Gastroesophageal sphincter (tissue), 4 donors: ENCODE results near the gene NT5DC1. TPM values are rescaled to one million over a fixed set of nuclear protein-coding genes. Genes with fewer than 3 reads are reported as not detected.

Experiments used
- ATAC-seq: fragments of 150-250 bp; one replicate; pipeline ENCODE4 v1.9.1; 2016; ENCODE audit warnings: mild to moderate bottlenecking, moderate library complexity
- H3K27ac ChIP-seq, 4 donors: fragments of 200-600 bp; sonication (generic) in 3 of 4; 1 replicate in 3 of 4; 2 replicates in 1 of 4; pipeline ENCODE4 v1.5.1; 2016 to 2019
- H3K27me3 ChIP-seq: fragments of 200-600 bp; sonication (generic); one replicate; pipeline ENCODE4 v1.5.1; 2019
- H3K36me3 ChIP-seq, 2 donors: fragments of 200-600 bp; sonication (generic); one replicate each; pipeline ENCODE4 v1.5.1; 2019; ENCODE audit warnings: control low read depth in 1 of 2
- H3K4me1 ChIP-seq, 3 donors: fragments of 200-600 bp; sonication (generic); 1 replicate in 2 of 3; 2 replicates in 1 of 3; pipeline ENCODE4 v1.5.1; 2016 to 2019; ENCODE audit warnings: control low read depth in 2 of 3
- H3K4me3 ChIP-seq, 2 donors: fragments of 200-600 bp; sonication (generic); one replicate each; pipeline ENCODE4 v1.5.1; 2019; ENCODE audit warnings: mild to moderate bottlenecking in 1 of 2, moderate library complexity in 1 of 2
- H3K9me3 ChIP-seq, 3 donors: fragments of 200-600 bp; sonication (generic); one replicate each; pipeline ENCODE4 v1.5.1; 2017 to 2019; ENCODE audit warnings: control low read depth in 2 of 3
- EP300 ChIP-seq: sonication (generic); formaldehyde crosslinking; IDR thresholded peaks from one replicate; pipeline ENCODE4 v1.6.1; 2017; ENCODE audit warnings: antibody characterized with exemption, mild to moderate bottlenecking
- POLR2A ChIP-seq, 2 donors: fragments of 450-650 bp; IDR thresholded peaks; one replicate each; pipeline ENCODE4 v1.6.1; 2017; ENCODE audit warnings: antibody characterized with exemption in 2 of 2, mild to moderate bottlenecking in 2 of 2, moderate library complexity in 1 of 2
- POLR2AphosphoS5 ChIP-seq: sonication (generic); formaldehyde crosslinking; IDR thresholded peaks from one replicate; pipeline ENCODE4 v1.6.1; 2017; ENCODE audit warnings: antibody characterized with exemption
- WGBS, 2 donors: methylation state at CpG; one replicate each; pipeline ENCODE4 v1.1.5; 2018; ENCODE audit warnings: low coverage in 1 of 2; 5-methylcytosine and 5-hydroxymethylcytosine counted together
- total RNA-seq, 4 donors: library from RNA; depleted of rRNA; stranded (reverse); fragments of >200 nt; gene quantifications; one replicate each; pipeline ENCODE4 v1.1.0, GENCODE V29; 2016
- TF ChIP-seq, protein P1 (sequence below), 4 experiments: fragments of 200-600 bp in 2 of 4; fragments of 450-650 bp in 2 of 4; sonication (generic) in 1 of 4; IDR thresholded peaks; one replicate each; pipeline ENCODE4 v1.5.1; 2017 to 2019; ENCODE audit warnings: antibody characterized with exemption in 4 of 4, mild to moderate bottlenecking in 2 of 4, moderate library complexity in 2 of 4

The NT5DC1 gene
- total RNA-seq, 4 donors from 2014 or later = 7.1 to 17.4 (median 12.6) TPM

DNA sequence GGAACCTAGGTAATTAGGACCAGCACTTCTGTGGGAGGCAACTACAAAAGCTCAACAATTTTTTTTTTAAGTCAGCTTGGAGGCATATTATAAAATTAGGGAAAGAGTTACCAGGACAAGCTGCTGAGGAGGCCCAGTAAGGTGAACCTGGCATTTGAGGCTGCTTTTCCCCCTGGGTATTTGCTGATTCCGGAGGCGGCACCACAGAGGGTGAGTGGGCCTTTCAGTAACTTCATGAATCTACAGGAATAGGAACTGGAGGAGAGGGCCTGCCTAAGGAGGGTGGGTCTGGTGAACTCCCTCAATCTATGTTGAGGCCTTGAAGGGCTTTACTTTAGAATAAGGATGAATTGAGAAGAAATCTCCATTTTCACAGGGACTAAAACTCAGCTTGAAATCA is 138.6 kb downstream of the NT5DC1 start:
- TF ChIP-seq, protein P1, sequence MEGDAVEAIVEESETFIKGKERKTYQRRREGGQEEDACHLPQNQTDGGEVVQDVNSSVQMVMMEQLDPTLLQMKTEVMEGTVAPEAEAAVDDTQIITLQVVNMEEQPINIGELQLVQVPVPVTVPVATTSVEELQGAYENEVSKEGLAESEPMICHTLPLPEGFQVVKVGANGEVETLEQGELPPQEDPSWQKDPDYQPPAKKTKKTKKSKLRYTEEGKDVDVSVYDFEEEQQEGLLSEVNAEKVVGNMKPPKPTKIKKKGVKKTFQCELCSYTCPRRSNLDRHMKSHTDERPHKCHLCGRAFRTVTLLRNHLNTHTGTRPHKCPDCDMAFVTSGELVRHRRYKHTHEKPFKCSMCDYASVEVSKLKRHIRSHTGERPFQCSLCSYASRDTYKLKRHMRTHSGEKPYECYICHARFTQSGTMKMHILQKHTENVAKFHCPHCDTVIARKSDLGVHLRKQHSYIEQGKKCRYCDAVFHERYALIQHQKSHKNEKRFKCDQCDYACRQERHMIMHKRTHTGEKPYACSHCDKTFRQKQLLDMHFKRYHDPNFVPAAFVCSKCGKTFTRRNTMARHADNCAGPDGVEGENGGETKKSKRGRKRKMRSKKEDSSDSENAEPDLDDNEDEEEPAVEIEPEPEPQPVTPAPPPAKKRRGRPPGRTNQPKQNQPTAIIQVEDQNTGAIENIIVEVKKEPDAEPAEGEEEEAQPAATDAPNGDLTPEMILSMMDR (IDR thresholded peaks at IDR 0.05) = no peak
- TF ChIP-seq EP300 (no peak), POLR2A (IDR thresholded peaks at IDR 0.05) (no peak), POLR2AphosphoS5 (no peak)
- H3K9me3 ChIP-seq = no peaks in the 10 kb centered on the region
- peaks cover 0 to 26% of the 10 kb centered on the region in 2 donors for H3K36me3 ChIP-seq
- H3K4me3 ChIP-seq = no peak overlapping the region
- 100% methylated on average over 1 of the region's 2 CpGs; no CpG with 5 or more reads in 1 of the 2 donors for WGBS, 2 donors
- no peaks in the 10 kb centered on the region for H3K4me1 ChIP-seq
- no peak overlapping the region for H3K27ac ChIP-seq
- H3K27me3 ChIP-seq = no peaks in the 10 kb centered on the region
- ATAC-seq = no peak

DNA sequence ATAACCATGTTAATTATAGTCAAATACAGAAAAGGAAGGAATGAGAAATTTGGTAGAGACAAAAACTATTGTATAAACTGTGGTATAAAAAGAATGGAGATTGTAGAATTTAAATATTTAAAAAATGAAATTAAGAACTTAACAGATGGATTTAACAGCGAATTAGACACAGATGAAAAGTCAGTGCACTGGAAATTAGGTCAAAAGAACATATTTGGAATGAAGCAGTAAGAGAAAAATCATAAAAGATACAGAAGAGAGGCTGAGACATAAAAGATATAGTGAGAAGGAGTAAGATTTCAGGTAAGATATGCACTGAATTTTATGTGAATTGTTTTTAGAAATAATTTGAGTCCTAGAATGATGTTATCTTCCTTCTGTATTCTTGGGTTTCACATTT is 139.2 kb downstream of the NT5DC1 start:
- no peaks in the 10 kb centered on the region for H3K4me1 ChIP-seq
- H3K27ac ChIP-seq = no peak overlapping the region
- H3K4me3 ChIP-seq = no peak overlapping the region
- no peaks in the 10 kb centered on the region for H3K9me3 ChIP-seq
- ATAC-seq = no peak
- peaks cover 0 to 29% of the 10 kb centered on the region in 2 donors for H3K36me3 ChIP-seq
- WGBS, 2 donors = 71 to 100% methylated on average over 1 of the region's 1 CpG
- TF ChIP-seq, protein P1 (IDR thresholded peaks at IDR 0.05) = no peak
- no peak for TF ChIP-seq POLR2A (IDR thresholded peaks at IDR 0.05)
- no peak for TF ChIP-seq POLR2AphosphoS5
- no peaks in the 10 kb centered on the region for H3K27me3 ChIP-seq

DNA sequence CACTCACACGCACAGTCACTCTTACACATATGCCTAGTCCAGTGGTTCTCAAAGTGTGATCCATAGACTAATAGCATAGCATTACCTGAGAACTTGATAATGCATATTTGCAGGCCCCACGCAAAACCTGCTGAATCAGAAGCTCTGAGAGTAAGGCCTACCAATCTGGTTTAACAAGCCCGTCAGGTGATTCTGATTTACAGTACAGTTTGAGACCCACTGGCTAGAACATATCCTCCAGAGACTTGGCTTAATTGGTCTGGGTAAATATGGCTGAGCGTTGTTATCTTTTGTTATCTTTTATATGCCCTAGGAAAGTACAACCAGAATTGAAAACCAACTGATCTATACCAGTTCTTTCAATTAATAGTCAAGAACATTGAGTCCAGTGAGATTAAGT is 143.6 kb downstream of the NT5DC1 start:
- no peak for TF ChIP-seq POLR2AphosphoS5
- TF ChIP-seq, protein P1 (IDR thresholded peaks at IDR 0.05) = no peak
- TF ChIP-seq EP300 = no peak
- TF ChIP-seq POLR2A (IDR thresholded peaks at IDR 0.05) = no peak
- Histone ChIP-seq H3K27me3 (no peaks in the 10 kb centered on the region), H3K4me3 (no peak overlapping the region), H3K4me1 (peaks cover 0 to 17% (median 3%) of the 10 kb centered on the region in 3 donors), H3K27ac (no peak overlapping the region), H3K36me3 (peaks cover 0 to 10% of the 10 kb centered on the region in 2 donors), H3K9me3 (no peaks in the 10 kb centered on the region)
- no peak for ATAC-seq
- WGBS, 2 donors = 89 to 95% methylated on average over 3 to 4 of the region's 4 CpGs

DNA sequence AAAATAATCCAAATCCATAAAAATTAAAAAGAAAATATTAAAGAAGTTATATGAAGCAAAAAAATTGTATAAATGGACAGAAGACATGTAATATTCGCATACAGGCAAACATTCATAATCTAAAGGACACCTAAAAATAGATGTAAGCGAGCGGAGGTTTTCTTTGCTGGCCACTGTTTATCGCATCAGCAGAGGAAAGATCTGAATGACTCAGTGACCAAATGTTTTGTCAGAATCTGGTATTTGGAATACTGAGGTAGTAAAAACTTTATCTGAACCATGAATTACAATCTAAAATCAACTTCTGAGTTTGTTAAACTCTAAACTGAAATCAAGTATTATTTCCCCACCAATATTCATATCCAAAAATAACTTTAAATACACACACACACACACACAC is 145.4 kb downstream of the NT5DC1 start:
- ATAC-seq = no peak
- no peak overlapping the region for H3K27ac ChIP-seq
- H3K4me1 ChIP-seq = peaks cover 12 to 35% (median 14%) of the 10 kb centered on the region in 3 donors
- no peaks in the 10 kb centered on the region for H3K27me3 ChIP-seq
- peaks cover 0 to 8% of the 10 kb centered on the region in 2 donors for H3K36me3 ChIP-seq
- 74 to 85% methylated on average over 4 of the region's 4 CpGs for WGBS, 2 donors
- no peaks in the 10 kb centered on the region for H3K9me3 ChIP-seq
- TF ChIP-seq, protein P1 (IDR thresholded peaks at IDR 0.05) = no peak
- TF ChIP-seq EP300 (no peak), POLR2A (IDR thresholded peaks at IDR 0.05) (no peak), POLR2AphosphoS5 (no peak)
- no peak overlapping the region for H3K4me3 ChIP-seq

DNA sequence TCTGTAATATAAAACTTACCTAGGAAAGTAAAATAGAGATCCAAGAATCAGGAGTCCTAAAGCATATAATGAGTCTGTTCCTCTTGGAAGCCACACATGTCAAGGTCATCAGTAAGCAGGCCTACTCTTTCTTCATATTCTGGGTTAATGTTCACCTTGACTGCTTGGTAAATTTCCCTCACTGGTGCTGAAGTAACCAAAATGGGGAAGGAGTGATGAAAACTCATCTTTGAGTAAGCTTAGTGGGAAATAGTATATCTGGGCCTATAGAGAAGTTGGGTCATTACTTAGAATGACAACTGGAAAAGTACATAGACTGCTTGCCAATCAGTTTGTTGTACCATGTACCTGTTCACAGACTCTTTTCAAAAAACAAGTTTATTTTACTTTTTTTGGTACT is 146.6 kb downstream of the NT5DC1 start:
- Histone ChIP-seq H3K4me1 (peaks cover 22 to 47% (median 23%) of the 10 kb centered on the region in 3 donors), H3K4me3 (no peak overlapping the region), H3K9me3 (no peaks in the 10 kb centered on the region), H3K27me3 (no peaks in the 10 kb centered on the region), H3K36me3 (peaks cover 0 to 8% of the 10 kb centered on the region in 2 donors), H3K27ac (no peak overlapping the region)
- ATAC-seq = no peak
- TF ChIP-seq POLR2A (IDR thresholded peaks at IDR 0.05) = no peak
- TF ChIP-seq, protein P1 (IDR thresholded peaks at IDR 0.05) = no peak
- no peak for TF ChIP-seq EP300
- no peak for TF ChIP-seq POLR2AphosphoS5
